ENCODE measurements around the gene ANKRD29. TPM values are rescaled to one million over a fixed set of nuclear protein-coding genes. Genes with fewer than 3 reads are reported as not detected.

Gene ANKRD29
- total RNA-seq, 4 donors from 2014 or later: 0.75 to 2.2 (median 1.5) TPM

DNA sequence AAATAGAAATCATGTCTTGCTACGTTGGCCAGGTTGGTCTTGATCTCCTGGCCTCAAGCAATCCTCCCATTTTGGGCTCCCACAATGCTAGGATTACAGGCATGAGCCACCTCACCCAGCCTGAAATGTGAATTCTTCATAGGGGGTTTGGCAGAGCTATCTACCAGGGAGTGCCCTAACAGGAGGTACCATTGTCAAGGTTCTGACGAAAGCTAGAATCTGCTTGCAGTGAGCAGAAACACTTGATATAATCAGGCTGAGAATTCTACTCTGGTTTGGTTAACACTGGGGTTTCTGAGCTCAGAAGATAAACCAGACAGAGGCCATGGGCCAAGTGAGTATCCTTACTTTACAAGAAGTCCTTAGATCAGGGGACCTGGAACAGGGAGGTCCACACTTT is 19.3 kb upstream of the ANKRD29 start:
- WGBS, 2 donors (ENCODE audit: low coverage in 1 of 2): 77 to 85% methylated on average over 2 of the region's 2 CpGs
- Histone ChIP-seq H3K27me3 (peaks cover 48% of the 10 kb centered on the region), H3K4me1 (peaks cover 0 to 7% (median 3%) of the 10 kb centered on the region in 4 donors), H3K9me3 (no peaks in the 10 kb centered on the region), H3K27ac (no peak overlapping the region), H3K4me3 (no peak overlapping the region), H3K36me3 (no peaks in the 10 kb centered on the region)
- in situ Hi-C loops (cut with MboI; ENCODE audit: low pct_ligation_motif_present in 1 of 4, low pct_unique_long_range_greater_than_20kb in 1 of 4, low sequenced_read_pairs in 3 of 4) (loop anchor here in 1 of 4 donors (25.0 kb wide), 1 partner anchor 105 kb away; no protein-coding TSS in a partner anchor), intact Hi-C loops (cut with DNase I; ENCODE audit: low total_unique reads) (no loop called here)
- TF ChIP-seq EP300 (IDR thresholded peaks at IDR 0.05; ENCODE audit: low read depth) (no peak), POLR2AphosphoS5 (IDR thresholded peaks at IDR 0.05) (no peak), POLR2A (IDR thresholded peaks at IDR 0.05) (no peak)
- TF ChIP-seq, protein P1, sequence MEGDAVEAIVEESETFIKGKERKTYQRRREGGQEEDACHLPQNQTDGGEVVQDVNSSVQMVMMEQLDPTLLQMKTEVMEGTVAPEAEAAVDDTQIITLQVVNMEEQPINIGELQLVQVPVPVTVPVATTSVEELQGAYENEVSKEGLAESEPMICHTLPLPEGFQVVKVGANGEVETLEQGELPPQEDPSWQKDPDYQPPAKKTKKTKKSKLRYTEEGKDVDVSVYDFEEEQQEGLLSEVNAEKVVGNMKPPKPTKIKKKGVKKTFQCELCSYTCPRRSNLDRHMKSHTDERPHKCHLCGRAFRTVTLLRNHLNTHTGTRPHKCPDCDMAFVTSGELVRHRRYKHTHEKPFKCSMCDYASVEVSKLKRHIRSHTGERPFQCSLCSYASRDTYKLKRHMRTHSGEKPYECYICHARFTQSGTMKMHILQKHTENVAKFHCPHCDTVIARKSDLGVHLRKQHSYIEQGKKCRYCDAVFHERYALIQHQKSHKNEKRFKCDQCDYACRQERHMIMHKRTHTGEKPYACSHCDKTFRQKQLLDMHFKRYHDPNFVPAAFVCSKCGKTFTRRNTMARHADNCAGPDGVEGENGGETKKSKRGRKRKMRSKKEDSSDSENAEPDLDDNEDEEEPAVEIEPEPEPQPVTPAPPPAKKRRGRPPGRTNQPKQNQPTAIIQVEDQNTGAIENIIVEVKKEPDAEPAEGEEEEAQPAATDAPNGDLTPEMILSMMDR (IDR thresholded peaks at IDR 0.05): no peak
- DNase-seq: no peak

- Histone ChIP-seq H3K4me3 (no peak overlapping the region), H3K27ac (no peak overlapping the region), H3K36me3 (no peaks in the 10 kb centered on the region), H3K27me3 (peaks cover 15% of the 10 kb centered on the region), H3K9me3 (no peaks in the 10 kb centered on the region), H3K4me1 (no peaks in the 10 kb centered on the region)
- DNase-seq: no peak
- in situ Hi-C loops (cut with MboI; ENCODE audit: low pct_ligation_motif_present in 1 of 4, low pct_unique_long_range_greater_than_20kb in 1 of 4, low sequenced_read_pairs in 3 of 4) (loop anchor here in 1 of 4 donors (25.0 kb wide), 1 partner anchor 111 kb away; no protein-coding TSS in a partner anchor), intact Hi-C loops (cut with DNase I; ENCODE audit: low total_unique reads) (no loop called here)
- 68 to 89% methylated on average over 3 of the region's 3 CpGs for WGBS, 2 donors (ENCODE audit: low coverage in 1 of 2)
- TF ChIP-seq POLR2A (IDR thresholded peaks at IDR 0.05): no peak
Measured at GRCh38 chr18:23675896-23676295, 13.2 kb upstream of the ANKRD29 start.

DNA sequence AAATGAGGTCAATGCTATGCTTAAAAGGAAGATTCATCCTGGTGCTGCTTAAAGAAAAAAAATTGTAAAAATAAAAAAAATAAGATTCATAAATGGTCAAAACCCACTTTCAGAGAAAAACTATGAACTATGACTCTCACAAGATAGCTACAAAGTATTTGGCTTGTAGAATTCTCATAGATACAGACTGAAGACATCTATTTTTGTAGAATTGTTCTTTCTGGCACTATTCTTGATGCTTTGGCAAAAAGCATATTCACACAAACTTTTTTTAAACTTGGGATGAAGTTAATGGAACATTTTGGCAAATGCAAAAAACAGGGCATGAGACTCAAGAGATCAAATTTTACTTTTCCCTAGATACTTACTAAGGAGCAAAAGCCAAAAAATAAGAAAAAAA is 12.5 kb upstream of the ANKRD29 start:
- Histone ChIP-seq H3K36me3 (no peaks in the 10 kb centered on the region), H3K9me3 (no peaks in the 10 kb centered on the region), H3K4me3 (no peak overlapping the region), H3K4me1 (no peaks in the 10 kb centered on the region), H3K27ac (no peak overlapping the region), H3K27me3 (peaks cover 12% of the 10 kb centered on the region)
- in situ Hi-C loops (cut with MboI; ENCODE audit: low pct_ligation_motif_present in 1 of 4, low pct_unique_long_range_greater_than_20kb in 1 of 4, low sequenced_read_pairs in 3 of 4) (loop anchor here in 1 of 4 donors (25.0 kb wide), 1 partner anchor 112 kb away; no protein-coding TSS in a partner anchor), intact Hi-C loops (cut with DNase I; ENCODE audit: low total_unique reads) (no loop called here)
- no peak for DNase-seq
- TF ChIP-seq POLR2AphosphoS5 (IDR thresholded peaks at IDR 0.05) (no peak), EP300 (IDR thresholded peaks at IDR 0.05; ENCODE audit: low read depth) (no peak), POLR2A (IDR thresholded peaks at IDR 0.05) (no peak)
- TF ChIP-seq, protein P1 (IDR thresholded peaks at IDR 0.05): no peak

GRCh38 chr18:23673725-23674124 is 11.0 kb upstream of the ANKRD29 start:
- TF ChIP-seq POLR2A (IDR thresholded peaks at IDR 0.05): no peak
- no peak overlapping the region for H3K4me3 ChIP-seq
- DNase-seq: no peak
- H3K36me3 ChIP-seq: no peaks in the 10 kb centered on the region
- H3K9me3 ChIP-seq: no peaks in the 10 kb centered on the region
- 50 to 62% methylated on average over 1 of the region's 1 CpG for WGBS, 2 donors (ENCODE audit: low coverage in 1 of 2)
- peaks cover 0 to 1% (median under 1%) of the 10 kb centered on the region in 4 donors for H3K4me1 ChIP-seq
- intact Hi-C loops (cut with DNase I; ENCODE audit: low total_unique reads): no loop called here
- H3K27me3 ChIP-seq: peaks cover 3% of the 10 kb centered on the region
- in situ Hi-C loops (cut with MboI; ENCODE audit: low pct_ligation_motif_present in 1 of 4, low pct_unique_long_range_greater_than_20kb in 1 of 4, low sequenced_read_pairs in 3 of 4): no loop called here
- H3K27ac ChIP-seq: no peak overlapping the region

DNA sequence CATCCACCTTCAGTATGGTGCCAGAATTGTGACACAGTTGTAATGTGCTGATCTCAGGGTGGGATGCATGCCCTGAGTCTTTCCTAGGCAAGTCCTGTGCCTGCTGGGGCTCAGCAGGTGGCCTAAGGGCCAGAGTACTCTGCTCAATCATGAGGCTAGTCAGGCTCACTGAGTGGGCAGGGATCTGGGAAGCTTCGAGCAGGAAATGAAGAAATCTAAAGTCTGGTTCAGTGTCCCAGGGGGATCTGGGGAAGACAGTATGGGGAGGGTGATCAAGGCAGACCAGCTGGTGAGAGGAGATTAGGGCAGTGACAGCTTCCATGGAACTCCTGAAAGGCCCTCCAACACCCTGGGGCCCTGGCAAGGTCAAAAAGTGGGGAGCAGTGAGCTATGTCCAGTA is 8.9 kb upstream of the ANKRD29 start:
- no peak for DNase-seq
- peaks cover 0 to 8% (median 3%) of the 10 kb centered on the region in 4 donors for H3K4me1 ChIP-seq
- WGBS, 2 donors (ENCODE audit: low coverage in 1 of 2): 88% methylated on average over 1 of the region's 1 CpG; no CpG with 5 or more reads in 1 of the 2 donors
- peaks cover 3% of the 10 kb centered on the region for H3K27me3 ChIP-seq
- no peaks in the 10 kb centered on the region for H3K36me3 ChIP-seq
- TF ChIP-seq, protein P1 (IDR thresholded peaks at IDR 0.05): no peak
- TF ChIP-seq EP300 (IDR thresholded peaks at IDR 0.05; ENCODE audit: low read depth) (no peak), POLR2AphosphoS5 (IDR thresholded peaks at IDR 0.05) (no peak), POLR2A (IDR thresholded peaks at IDR 0.05) (no peak)
- no peak overlapping the region for H3K27ac ChIP-seq
- no peak overlapping the region for H3K4me3 ChIP-seq
- in situ Hi-C loops (cut with MboI; ENCODE audit: low pct_ligation_motif_present in 1 of 4, low pct_unique_long_range_greater_than_20kb in 1 of 4, low sequenced_read_pairs in 3 of 4) (no loop called here), intact Hi-C loops (cut with DNase I; ENCODE audit: low total_unique reads) (no loop called here)
- no peaks in the 10 kb centered on the region for H3K9me3 ChIP-seq
